ENCODE results near the gene MPZL1. TPM values are rescaled to one million over a fixed set of nuclear protein-coding genes. Genes with fewer than 3 reads are reported as not detected.

Gene MPZL1
- total RNA-seq, 1 experiment from 2014 or later = 71.7 TPM

DNA sequence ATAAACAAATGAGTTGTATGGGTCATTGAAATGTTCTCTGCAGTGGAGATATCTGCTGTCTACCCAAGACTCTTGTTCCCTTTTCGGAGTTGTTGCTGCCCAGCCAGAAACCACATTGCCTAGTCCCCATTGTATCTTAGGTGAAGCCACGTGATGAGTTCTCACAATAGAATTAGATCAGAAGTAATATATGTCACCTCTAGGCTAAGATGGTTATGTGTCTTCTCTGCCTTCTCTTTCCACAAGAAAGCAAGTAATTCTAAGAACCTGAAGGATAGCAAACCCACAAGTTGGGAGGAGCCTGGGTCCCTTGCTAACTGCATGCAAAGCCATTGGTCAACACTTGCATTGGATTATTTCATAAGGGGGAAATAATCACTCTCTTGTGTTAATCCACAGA is 115.5 kb downstream of the MPZL1 start (continued):
- TF ChIP-seq E2F5 (CRISPR knock-in tag; IDR thresholded peaks at IDR 0.05) (no peak), E2F4 (CRISPR knock-in tag; IDR thresholded peaks at IDR 0.05; ENCODE audit: borderline replicate concordance, low read depth) (no peak), CREB1 (CRISPR knock-in tag; IDR thresholded peaks at IDR 0.05) (no peak)
- TF ChIP-seq, protein P1, sequence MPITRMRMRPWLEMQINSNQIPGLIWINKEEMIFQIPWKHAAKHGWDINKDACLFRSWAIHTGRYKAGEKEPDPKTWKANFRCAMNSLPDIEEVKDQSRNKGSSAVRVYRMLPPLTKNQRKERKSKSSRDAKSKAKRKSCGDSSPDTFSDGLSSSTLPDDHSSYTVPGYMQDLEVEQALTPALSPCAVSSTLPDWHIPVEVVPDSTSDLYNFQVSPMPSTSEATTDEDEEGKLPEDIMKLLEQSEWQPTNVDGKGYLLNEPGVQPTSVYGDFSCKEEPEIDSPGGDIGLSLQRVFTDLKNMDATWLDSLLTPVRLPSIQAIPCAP (CRISPR knock-in tag; IDR thresholded peaks at IDR 0.05) = no peak

GRCh38 chr1:167839009-167839408 is 117.2 kb downstream of the MPZL1 start:
- ATAC-seq = no peak
- H3K4me3 Mint-ChIP-seq = no peak overlapping the region
- ChIA-PET CTCF (no interaction called here), POLR2A (no interaction called here)
- H3K36me3 Mint-ChIP-seq = no peaks in the 10 kb centered on the region
- H3K27ac Mint-ChIP-seq = no peak overlapping the region
- H3K4me1 Mint-ChIP-seq = peaks cover 5% of the 10 kb centered on the region; the same call in 1 of the 2 replicates
- no peaks in the 10 kb centered on the region for H3K27me3 Mint-ChIP-seq (ENCODE audit: low read depth)
- no peaks in the 10 kb centered on the region for H3K9me3 Mint-ChIP-seq
- no peak for DNase-seq (ENCODE audit: low spot score)
- TF ChIP-seq, protein P2, sequence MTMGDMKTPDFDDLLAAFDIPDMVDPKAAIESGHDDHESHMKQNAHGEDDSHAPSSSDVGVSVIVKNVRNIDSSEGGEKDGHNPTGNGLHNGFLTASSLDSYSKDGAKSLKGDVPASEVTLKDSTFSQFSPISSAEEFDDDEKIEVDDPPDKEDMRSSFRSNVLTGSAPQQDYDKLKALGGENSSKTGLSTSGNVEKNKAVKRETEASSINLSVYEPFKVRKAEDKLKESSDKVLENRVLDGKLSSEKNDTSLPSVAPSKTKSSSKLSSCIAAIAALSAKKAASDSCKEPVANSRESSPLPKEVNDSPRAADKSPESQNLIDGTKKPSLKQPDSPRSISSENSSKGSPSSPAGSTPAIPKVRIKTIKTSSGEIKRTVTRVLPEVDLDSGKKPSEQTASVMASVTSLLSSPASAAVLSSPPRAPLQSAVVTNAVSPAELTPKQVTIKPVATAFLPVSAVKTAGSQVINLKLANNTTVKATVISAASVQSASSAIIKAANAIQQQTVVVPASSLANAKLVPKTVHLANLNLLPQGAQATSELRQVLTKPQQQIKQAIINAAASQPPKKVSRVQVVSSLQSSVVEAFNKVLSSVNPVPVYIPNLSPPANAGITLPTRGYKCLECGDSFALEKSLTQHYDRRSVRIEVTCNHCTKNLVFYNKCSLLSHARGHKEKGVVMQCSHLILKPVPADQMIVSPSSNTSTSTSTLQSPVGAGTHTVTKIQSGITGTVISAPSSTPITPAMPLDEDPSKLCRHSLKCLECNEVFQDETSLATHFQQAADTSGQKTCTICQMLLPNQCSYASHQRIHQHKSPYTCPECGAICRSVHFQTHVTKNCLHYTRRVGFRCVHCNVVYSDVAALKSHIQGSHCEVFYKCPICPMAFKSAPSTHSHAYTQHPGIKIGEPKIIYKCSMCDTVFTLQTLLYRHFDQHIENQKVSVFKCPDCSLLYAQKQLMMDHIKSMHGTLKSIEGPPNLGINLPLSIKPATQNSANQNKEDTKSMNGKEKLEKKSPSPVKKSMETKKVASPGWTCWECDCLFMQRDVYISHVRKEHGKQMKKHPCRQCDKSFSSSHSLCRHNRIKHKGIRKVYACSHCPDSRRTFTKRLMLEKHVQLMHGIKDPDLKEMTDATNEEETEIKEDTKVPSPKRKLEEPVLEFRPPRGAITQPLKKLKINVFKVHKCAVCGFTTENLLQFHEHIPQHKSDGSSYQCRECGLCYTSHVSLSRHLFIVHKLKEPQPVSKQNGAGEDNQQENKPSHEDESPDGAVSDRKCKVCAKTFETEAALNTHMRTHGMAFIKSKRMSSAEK (CRISPR knock-in tag; IDR thresholded peaks at IDR 0.05; ENCODE audit: borderline replicate concordance) = no peak
- TF ChIP-seq ZNF423 (CRISPR knock-in tag; IDR thresholded peaks at IDR 0.05) = no peak
- no peak for TF ChIP-seq ZNF121 (CRISPR knock-in tag; IDR thresholded peaks at IDR 0.05)
- no peak for TF ChIP-seq EMX1 (CRISPR knock-in tag; IDR thresholded peaks at IDR 0.05)
- no peak for TF ChIP-seq SP1 (CRISPR knock-in tag; conservative IDR thresholded peaks at IDR 0.05)
- no peak for TF ChIP-seq ZNF263 (CRISPR knock-in tag; IDR thresholded peaks at IDR 0.05; ENCODE audit: low read depth)
- TF ChIP-seq ZSCAN18 (CRISPR knock-in tag; IDR thresholded peaks at IDR 0.05) = no peak
- no peak for TF ChIP-seq IRF2 (CRISPR knock-in tag; IDR thresholded peaks at IDR 0.05; ENCODE audit: borderline replicate concordance, low read depth)
- no peak for TF ChIP-seq MXD4 (CRISPR knock-in tag; IDR thresholded peaks at IDR 0.05; ENCODE audit: borderline replicate concordance)
- no peak for TF ChIP-seq USF1 (CRISPR knock-in tag; IDR thresholded peaks at IDR 0.05)
- TF ChIP-seq E2F4 (CRISPR knock-in tag; IDR thresholded peaks at IDR 0.05; ENCODE audit: borderline replicate concordance, low read depth) = no peak
- TF ChIP-seq NFYB (CRISPR knock-in tag; conservative IDR thresholded peaks at IDR 0.05; ENCODE audit: low read depth) = no peak
- TF ChIP-seq CREM (CRISPR knock-in tag; IDR thresholded peaks at IDR 0.05) = no peak
- TF ChIP-seq CDX4 (CRISPR knock-in tag; IDR thresholded peaks at IDR 0.05; ENCODE audit: borderline replicate concordance) = no peak
- no peak for TF ChIP-seq AFF4 (CRISPR knock-in tag; IDR thresholded peaks at IDR 0.05; ENCODE audit: borderline replicate concordance)

All from WTC11 (cell line).